Mucosa of gallbladder (tissue), 1 donor: ENCODE measurements around the gene DCAF6. TPM values are rescaled to one million over a fixed set of nuclear protein-coding genes. Genes with fewer than 3 reads are reported as not detected.

Source experiments
- DNase-seq: peaks from one replicate; pipeline ENCODE4 v3.0.0-alpha.2; 2020; ENCODE audit warnings: low spot score
- total RNA-seq: library from RNA; stranded (reverse); gene quantifications from one replicate; pipeline ENCODE4 v1.2.1, GENCODE V29; 2021
- donor health status: DM: no; HTN: no; CAD: no.

The DCAF6 gene
- total RNA-seq, 1 donor from 2014 or later = 63.9 TPM

DNA sequence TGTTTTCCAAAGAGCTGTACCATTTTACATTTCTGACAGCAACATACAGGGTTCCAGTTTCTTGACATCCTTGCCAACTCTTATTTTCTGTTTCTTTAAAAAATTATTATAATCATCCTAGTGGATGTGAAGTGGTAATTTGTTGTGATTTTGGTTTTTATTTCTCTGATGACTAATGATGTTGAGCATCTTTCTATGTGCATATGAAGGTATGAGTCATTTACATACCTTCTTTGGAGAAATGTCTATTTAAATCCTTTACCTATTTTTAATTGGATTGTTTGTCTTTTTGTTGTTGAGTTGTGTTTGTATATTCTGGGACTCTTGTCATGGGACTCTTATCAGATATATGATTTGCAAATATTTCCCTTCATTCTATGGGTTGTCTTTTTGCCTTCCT, 21.2 kb downstream of the DCAF6 start:
- no peak for DNase-seq

GRCh38 chr1:167964646-167965045, 28.2 kb downstream of the DCAF6 start:
- no peak for DNase-seq

- DNase-seq = no peak
Measured at GRCh38 chr1:167966050-167966449, 29.6 kb downstream of the DCAF6 start.

- DNase-seq = no peak
Measured at GRCh38 chr1:167968569-167968968, 32.1 kb downstream of the DCAF6 start.

DNA sequence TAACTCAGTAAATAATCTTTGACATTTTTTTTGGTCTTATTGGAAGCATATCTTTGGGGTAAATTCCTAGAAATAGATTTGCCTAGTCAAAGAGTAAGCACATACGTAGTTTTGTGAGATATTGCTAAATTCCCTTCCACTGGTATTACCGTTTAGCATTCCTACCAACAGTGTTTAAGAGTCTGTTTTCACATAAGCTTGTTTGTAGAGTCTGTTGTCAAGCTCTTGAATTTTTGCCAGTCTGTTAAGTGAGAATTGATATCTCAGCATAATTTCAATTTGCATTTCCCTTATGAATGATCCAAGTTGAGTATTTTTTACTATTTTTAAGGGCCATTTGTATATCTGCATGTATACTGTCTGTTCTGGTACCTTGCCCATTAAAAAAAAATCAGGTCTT, 37.3 kb downstream of the DCAF6 start:
- no peak for DNase-seq

GRCh38 chr1:167974698-167975097, 38.2 kb downstream of the DCAF6 start:
- no peak for DNase-seq

DNA sequence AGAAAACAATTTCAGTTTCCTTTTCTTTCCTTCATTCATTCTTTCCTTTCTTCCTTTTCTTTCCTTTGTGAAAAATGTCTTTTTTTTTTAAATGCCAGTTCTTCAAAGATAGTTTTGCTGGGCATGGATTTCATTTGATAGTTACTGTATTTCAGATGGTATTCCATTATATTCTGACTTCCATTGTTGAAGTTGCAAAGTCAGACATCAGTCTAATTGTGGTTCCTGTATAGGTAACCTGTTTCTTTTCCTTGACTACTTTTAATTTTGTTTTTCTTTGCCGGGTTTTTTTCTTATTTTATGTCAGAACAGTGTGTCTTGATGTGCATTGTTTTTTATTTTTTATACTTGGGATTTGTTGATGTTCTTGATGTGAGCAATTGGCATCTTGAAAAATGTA, 40.8 kb downstream of the DCAF6 start:
- no peak for DNase-seq

- DNase-seq = no peak
Measured at GRCh38 chr1:167981933-167982332, 45.5 kb downstream of the DCAF6 start.

DNA sequence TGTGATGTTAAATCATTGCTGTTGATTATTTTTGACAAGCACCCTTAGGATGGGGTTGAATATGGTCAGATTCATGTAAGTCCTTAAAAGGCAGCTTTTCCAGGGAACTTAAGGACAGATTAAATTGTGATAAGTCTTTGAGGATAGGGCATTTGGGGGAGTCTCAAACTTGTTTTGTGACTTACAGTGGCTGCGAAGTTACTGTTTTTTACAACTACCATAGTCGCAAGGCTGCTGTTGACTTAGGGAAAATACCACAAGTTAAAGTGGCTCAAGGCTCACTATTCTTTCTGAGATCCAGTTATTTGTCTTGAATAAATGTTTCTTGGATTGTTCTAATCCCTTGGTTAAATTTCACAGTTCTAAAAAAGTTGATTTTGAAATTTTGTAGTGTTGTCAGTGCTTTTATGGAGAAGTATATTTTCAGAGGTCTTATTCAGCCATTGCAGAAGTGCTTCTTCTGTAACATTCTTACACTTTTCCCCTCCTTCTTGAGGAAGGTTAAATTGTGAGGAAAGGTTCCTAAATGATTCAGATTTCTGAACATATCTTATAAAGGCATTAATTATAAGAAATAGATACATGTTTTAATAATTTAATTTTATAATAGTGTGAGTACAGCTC, 47.4 kb downstream of the DCAF6 start:
- DNase-seq = no peak

- no peak for DNase-seq
Measured at GRCh38 chr1:167984886-167985489, 48.5 kb downstream of the DCAF6 start.

DNA sequence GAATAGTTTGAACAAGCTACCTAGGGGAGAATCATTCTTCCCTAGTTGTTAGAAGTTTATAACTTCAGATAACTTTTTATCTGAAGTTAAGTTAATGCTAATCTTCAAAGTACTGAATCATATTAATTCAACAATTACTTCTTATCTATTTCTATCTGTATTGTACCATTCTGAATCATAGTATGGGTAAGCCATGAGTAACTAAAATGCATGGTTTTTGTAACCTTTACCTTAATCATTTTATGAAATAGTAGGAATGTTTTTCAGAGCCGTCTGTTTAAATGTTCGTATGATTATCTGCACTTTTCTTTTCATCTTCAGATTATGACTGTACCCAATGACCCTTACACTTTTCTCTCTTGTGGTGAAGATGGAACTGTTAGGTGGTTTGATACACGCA, 50.7 kb downstream of the DCAF6 start:
- no peak for DNase-seq

DNA sequence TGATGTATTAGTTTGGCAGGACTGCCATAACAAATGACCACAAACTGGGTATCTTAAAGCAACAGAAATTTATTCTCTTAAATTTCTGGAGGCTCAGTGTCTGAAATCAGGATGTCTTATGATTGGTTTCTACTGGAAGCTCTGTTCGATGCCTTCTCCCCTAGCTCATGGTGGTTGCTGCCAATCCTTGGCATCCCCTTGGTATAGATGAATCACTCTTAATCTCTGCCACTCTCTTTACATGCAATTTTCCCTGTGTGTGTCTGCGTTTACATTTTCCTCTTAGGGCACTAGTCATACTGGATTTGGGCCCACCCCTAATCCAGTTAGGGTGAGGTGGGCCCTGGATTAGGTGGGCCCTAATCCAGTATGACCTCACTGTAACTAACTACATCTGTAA, 55.1 kb downstream of the DCAF6 start:
- no peak for DNase-seq

DNA sequence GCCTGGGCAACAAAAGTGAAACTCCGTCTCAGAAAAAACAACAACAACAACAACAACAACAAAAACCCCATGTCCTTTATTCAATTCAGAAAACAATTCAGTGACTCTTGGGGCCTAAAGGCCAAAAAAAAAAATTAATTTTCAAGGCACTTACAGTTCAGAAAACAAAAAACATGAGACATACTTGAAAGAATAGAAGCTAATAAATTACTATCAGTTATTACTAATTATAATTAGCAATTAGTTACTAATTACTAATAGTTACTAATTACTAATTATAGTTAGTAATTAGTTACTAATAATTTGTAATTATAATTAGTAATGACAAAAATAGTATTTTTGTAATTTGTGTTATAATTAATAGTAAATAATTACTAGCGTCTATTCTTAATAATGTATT, 57.2 kb downstream of the DCAF6 start:
- DNase-seq = no peak

GRCh38 chr1:167994560-167994959, 58.1 kb downstream of the DCAF6 start:
- no peak for DNase-seq

DNA sequence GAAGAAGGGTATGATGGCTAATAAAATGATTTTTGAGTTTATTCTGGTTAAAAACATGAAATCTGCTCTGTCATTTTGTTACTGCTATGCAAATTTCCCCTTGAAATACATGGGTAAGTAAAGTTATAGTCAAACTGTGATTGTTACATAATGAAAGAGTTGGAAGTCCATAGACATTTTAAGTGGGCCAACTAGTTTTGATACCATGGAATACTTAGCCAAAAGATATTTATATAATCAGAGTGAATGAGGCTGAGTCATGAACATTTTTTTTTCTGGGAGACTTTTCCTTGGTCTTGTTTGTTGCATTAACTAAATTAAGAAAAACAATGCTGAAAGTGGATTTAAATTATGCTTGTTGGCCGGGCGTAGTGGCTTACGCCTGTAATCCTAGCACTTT, 58.6 kb downstream of the DCAF6 start:
- no peak for DNase-seq

DNA sequence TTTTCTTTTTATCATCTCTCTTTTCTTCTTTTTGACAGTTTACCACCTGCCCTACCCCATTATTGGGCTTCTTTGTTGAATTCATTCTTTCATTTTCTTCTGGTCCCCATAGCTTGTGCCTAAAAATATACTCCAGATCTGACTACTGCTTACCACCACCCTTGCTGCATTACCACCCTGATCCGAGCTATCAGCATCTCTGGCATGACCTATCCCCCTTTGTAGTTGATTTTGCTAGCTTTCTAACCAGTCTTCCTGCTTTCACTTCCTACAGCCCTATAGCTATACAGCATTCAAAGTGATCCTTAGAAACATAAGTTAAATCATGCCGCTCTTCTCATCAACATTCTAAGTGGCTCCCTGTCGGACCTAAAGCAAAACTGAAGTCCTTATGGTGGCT, 59.8 kb downstream of the DCAF6 start:
- DNase-seq = no peak

GRCh38 chr1:167997037-167997575, 60.6 kb downstream of the DCAF6 start:
- DNase-seq = no peak

GRCh38 chr1:167999877-168000276, 63.4 kb downstream of the DCAF6 start:
- DNase-seq = no peak

DNA sequence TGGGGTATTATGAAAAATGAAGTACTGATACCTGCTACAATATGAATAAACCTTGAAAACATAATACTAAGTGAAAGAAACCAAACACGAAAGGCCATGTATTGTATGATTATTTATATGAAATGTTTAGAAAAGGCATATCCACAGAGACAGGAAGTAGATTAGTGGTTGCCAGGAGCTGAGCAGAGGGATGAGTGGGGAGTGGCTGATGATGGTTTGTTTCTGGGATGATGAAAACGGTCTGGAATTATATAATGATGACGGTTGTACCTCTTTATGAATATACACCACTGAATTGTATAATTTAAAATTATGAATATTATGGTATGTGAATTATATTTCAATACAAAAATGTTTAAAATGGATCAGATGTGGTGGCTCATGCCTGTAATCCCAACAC, 64.2 kb downstream of the DCAF6 start:
- DNase-seq = no peak

- DNase-seq = no peak
Measured at GRCh38 chr1:168001213-168001612, 64.7 kb downstream of the DCAF6 start.

- no peak for DNase-seq
Measured at GRCh38 chr1:168004531-168004930, 68.0 kb downstream of the DCAF6 start.

DNA sequence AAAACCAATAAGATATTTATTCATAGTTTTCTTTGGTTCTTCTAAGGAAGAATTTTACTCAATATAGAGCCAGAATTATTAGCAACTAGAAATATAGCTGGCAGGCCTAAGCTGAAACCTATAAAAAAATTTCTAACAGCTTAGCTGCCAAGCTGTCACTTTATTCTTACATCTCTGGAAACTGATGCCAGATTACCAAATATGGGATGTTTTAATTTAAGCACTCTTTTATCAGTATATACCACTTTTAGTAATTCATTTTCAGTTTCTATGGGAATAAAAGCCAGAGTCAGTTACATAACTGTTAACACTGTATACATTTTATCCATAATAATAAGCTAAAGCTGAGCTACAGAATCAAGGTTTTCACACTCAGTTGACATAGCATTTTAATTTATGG, 69.0 kb downstream of the DCAF6 start:
- DNase-seq = no peak

GRCh38 chr1:168007691-168008090, 71.2 kb downstream of the DCAF6 start:
- DNase-seq = no peak

- no peak for DNase-seq
Measured at GRCh38 chr1:168008595-168008994, 72.1 kb downstream of the DCAF6 start.
